NCI-H2227 (cell line): ENCODE measurements around the gene MAP3K20.

ENCODE experiments used
- DNase-seq: peaks from one replicate; lab custom pipeline; 2025; ENCODE audit not compliant: unreplicated experiment; lab: John Stamatoyannopoulos, UW

Gene MAP3K20

DNA sequence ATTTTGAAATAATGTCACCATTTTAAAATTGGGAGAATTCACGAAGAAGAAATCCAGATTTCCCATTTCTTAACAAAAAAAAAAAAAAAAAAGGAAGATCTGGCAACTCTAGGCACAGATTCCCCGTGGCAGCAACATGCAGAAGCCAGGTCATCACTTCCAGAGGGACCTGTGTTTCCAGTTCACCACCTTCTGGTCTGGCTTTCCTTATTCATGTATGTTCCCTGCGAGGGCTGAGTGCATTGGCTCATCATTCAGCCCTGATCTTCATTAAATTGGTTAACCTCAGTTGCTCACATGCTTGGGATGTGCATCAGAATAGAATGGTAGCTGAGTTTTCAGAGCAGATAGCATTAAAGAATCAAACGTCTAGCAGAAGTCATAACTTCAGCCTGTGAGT, 25.0 kb upstream of the MAP3K20 start:
- no peak for DNase-seq

DNA sequence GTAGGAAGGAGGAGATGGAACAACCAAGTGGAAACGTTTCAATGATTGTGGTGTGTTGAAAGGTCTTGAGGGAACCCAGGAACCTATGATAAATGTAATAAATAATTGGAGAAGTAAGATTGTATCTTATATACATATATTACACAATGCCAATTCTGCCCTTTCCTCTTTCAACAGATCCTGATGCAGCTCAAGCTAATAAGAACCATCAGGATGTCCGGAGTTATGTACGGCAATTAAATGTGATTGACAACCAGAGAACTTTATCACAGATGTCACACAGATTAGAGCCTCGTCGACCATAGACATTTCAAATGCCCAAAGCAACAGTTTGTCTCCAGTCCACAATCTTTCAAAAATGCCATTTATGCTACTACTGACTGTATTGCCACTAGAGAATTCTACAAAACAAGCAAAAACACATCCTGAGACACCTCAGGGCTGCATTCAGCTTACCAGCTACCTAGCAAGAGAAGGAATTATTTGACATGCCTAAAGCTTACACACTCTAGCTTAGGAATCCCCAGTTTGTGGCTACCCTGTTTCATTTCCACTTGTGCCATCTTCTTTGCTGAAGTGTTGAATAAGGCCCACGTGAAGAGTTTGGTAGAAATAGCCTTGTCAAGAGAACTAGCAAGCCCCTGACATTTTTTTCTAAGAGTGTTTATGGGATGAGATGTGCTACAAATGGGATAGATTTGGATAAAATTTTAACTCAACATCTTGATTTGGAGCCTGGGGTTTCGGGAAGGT, 24.0 kb upstream of the MAP3K20 start:
- DNase-seq: no peak

DNA sequence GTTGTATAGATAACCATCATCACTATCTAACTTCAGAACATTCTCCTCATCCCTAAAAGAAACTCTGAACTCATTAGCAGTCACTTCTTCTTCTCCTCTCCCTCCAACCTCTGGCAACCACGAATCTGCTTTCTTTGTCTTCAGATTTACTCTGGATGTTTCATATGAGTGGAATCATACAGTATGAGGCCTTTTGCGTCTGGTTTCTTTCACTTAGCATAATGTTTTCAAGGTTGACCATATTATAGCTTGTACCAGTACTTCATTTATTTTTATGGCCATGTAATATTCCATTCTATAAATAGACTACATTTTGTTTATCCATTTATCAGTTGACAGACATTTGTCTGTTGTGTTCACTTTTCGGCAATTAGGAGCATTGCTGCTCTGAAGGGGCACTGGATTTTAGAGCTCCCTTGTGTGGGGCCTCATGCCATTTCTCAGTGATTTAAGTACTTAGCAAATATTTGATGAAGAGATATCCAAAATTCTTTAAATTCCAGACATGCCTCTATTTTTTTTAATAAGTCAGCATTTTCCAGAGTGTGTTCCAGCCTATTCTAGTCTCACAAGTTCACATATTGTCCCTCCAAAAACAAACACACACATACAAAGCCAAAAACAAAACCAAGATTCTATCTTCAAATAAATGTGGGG, 22.5 kb upstream of the MAP3K20 start:
- DNase-seq: no peak

DNA sequence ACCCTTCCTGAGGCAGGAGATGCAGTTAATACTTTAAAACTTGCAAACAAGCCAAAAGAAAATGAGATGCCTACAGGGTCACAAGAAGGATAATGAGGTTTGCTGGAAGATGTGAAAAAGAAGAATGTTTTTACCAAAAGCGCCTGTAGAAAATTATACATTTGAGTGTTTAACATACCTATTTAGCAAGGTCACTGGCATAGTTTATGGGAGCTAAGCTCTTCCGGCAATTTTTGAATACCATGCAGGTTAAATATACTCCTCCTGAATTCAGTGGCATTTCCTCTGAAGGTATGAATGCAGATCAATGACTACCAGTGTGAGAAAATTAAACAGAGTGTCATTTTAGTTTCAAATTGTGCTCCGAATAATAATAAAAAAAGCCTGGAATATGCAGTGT, 21.2 kb upstream of the MAP3K20 start:
- no peak for DNase-seq

DNA sequence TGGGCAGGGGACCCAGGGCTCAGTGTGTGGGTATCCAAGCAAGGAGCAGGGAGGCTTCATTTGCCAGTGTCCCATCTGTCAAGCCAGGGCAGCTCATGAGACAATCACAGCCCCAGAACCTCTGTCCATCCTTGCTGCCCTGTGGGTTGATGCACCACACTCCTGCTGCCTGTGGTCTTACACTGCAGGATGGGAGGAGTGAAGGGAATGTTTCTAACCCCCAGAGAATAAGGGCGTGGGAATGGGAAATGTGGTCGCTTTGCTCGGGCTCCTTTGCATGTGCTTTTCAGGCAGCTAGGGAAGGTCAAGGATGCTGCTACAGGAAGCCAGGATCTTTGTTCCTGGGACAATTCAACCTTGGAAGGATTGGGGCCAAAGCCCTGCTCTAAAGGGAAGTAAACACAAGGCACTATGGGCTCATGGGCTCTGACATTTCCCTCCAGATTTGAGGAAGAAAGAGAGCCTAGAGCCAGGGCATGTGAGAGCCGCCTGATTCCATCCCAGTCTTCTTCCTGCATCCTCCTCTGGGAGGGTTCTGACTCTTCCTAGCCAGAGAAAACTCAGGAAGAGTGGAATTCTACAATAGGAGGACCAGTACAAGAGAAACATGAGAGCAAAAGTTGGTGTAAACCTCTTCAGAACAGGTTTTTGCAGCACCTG, 18.8 kb upstream of the MAP3K20 start:
- no peak for DNase-seq

DNA sequence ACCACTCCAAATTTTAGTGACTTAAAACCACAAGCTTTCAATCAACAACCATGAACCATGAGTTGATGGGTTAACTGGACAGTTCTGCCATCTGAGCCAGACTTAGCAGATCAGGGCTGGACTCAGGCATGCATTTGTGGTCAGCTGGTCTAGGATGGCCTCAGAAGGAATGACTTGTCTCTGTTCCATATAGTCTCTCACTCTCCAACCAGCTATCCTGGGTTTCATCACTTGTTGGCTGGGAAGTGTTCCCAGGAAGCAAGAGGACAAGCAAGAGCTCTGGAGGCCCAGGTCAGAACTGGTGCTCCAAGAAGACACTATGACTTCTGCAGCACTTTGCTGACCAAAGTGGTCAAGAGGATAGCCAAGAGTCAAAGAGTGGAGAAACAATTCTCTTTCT, 17.5 kb upstream of the MAP3K20 start:
- no peak for DNase-seq

DNA sequence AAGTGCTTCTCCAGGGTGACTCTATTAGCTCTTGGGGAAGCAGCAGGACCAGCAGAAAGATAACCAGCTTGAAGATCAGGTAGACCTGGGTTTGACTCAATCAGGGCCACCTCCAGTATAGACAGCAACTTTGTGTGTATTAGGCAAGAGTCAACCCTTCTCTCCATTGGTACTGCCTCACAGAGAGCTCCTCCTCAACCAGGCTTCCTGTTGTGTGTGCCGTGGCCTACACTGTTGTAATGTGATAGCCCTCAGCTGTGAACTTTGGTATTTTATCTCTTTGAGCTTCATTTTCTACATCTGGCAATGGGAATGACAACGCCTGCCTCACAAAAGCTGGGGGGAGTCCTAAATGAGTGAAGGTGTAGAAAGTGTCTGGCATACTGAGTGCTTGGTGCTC, 17.0 kb upstream of the MAP3K20 start:
- DNase-seq: no peak

DNA sequence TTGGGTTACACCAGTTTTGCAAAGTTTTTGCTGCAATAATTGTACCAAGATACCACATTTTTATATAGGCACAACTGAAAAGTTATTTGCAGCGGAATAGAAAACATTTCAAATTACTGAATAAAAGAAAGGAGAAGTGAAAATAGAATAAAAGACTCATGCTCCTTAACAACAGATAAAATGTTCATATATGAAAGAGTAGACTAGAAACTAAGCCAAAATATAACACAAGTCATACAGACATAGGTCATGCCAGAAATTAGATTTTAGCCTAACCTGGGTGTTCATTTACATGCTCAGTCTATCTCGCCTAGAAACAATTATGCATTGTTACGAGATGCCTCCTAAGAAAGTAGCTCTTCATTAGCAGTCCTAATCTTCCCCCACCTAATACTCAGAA, 16.4 kb upstream of the MAP3K20 start:
- no peak for DNase-seq

DNA sequence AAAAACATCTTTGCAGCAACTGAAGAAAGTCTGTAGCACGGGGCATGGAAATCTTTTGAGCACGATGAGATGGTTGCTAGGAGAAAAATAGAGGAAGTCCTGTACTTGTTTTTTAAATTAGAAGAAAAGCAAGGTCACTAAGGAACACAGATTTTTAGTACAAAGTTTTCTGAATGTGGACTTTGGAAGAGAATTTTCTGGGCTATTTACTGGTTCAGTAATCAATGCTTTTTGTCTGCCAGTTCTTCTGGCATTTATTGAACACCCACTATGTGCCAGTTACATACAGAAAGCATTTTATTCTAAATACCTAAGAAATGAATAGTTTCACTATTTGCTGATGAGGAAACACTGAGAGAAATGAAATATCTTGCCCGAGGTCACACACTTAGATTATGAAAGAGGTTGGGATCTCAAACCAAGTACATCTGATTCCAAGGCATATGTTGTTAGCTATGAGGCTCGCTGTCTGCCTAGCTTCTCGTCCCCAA, 15.6 kb upstream of the MAP3K20 start:
- DNase-seq: no peak

DNA sequence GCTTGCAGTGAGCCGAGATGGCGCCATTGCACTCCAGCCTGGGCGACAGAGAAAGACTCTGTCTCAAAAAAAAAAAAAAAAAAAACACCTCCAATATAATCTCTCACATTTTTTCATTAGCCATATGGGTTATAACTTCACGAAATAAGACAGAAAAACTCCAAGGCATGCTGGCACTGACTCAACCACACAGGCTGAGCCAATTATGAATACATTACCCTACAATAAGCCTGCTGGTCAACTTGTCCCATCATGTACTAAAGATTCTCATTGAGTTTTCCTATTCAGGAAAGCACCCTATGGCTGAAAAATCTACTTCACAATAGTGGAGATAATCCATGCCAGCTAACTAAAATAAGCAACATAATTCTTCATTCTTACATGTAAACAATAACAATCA, 12.8 kb upstream of the MAP3K20 start:
- DNase-seq: no peak

DNA sequence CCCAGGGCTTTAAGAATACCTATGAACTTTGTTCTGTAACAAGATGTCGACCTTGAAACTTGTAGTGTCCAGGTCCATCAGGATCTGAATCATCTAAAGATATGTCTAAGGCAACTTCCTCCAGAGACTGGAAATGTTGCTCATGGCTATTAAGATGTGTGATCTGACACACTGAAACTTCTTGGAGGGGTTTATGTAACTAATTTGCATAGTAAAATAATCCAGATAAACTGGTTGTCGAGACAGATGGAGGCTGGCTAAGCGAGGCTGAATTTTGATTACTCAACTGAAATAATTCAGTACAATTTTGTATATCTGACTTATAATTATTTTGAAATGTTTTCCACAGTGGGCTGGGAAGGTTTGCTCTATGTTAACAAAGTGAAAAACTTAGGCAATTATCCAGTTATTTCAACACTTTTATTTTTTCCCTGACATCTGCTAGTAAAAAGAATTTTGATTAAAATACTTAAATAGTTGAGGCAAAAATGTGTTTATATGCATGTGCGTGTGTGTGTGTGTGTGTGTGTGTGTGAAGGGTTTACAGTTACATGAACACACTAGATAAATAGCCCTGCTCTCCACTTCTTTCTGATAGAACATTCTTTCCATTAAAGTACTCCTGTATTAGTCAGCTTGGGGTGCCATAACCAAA, 11.4 kb upstream of the MAP3K20 start:
- DNase-seq: no peak

DNA sequence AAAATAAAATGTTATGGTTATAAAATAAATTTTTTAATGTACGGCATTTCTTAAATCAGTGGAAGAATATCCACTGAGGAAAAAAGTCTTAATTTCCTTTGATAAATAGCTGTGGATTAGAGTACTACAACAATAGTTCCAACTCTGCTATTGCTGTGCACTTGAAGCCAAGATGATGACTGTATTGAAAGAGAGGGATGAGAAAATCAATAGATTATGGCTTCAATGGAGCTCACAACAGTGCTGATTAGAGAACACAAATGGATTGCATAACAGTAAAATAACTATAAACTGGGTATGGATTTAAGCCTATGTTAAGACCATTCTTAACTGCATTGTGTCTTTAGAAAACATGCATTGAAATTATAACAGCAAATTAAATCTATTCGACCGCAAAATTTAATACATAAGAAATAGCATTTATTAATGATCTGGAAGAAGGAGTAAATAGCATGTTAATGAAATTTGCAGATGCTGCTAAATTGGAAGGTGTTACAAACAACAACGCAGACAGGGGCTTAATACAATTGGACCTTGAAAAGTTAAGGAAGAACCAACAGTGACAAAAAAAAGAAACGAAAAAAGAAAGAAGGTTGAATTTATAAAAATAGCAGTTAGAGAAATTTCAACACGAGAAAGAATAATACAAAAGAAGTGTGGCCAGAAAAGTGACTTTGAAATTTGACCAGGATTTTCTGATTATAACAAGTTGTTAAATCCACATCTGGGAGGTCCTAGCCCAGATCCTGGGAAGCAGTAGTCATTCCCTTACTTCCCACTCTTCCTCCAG, 8.6 kb upstream of the MAP3K20 start:
- DNase-seq: no peak

DNA sequence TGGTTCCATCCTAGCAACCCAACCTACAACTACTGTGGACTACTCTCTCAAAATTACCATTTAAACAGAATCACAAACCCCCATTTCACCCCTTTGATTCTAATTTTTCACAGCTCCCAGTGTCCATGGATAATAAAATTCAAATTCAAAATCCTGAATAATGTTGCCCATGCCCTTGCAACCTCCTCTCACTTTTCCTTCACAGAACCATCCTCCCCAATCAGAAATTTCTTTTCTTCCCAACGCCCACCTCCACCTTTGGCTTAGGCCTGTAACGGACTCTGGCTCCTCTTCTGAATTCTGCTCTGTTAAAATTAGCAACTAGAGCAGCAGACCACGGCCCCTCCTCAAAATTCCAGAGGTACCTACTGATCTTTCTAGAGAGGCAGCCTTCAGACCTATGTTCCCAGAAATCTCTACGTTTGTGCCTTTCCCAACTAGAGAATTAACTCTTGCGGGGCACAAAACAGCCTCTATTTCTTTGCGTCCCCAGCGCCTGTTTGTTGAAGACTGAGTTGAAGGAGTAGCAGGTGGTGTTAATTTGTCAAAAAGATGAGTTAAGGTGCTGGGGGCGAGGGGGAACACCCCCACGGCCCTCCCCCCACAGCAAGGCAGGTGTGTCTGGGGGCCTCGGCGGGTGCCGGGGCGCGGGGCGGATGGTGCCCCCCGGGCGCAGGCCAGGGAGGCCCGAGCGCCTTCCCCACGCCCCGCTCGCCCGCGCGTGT, 428 bp upstream of the MAP3K20 start:
- peak; percentile 60 for DNase-seq

DNA sequence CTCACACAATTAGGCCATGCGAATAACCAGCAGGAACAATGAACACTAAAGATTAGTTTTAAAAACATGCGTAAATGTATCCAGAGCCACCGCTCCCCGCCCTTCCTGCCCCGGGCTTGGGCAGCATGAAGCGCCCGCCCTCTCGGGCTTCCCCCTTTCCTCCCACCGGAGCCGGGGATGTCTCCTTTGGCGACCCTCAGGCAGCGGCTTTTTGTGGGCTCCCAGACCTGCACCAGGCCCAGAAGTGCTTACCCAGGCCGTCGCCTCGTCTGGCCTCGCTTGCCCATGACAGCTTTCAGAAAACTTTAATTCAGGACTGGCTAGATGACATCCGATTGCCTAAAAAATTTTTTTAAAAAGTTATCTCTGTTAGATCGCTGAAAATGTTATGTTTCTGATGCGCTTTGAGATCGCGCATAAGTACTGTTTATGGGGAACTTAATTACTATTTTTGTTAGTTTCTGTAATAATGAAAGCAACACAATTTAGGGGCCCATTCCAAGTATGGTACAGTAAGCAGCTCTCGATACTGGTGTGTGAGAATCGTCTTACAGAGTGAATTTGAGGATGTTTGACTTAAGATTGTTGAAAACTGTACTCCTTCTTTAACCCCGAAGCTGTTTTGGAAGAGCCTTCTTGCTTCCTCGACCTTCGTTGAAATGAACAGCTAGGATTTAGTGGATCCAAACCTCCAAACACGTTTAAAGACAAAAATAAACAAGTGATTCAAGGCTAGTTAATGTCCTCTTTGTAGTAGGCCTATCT, 1.1 kb downstream of the MAP3K20 start:
- peak; percentile 32 for DNase-seq

DNA sequence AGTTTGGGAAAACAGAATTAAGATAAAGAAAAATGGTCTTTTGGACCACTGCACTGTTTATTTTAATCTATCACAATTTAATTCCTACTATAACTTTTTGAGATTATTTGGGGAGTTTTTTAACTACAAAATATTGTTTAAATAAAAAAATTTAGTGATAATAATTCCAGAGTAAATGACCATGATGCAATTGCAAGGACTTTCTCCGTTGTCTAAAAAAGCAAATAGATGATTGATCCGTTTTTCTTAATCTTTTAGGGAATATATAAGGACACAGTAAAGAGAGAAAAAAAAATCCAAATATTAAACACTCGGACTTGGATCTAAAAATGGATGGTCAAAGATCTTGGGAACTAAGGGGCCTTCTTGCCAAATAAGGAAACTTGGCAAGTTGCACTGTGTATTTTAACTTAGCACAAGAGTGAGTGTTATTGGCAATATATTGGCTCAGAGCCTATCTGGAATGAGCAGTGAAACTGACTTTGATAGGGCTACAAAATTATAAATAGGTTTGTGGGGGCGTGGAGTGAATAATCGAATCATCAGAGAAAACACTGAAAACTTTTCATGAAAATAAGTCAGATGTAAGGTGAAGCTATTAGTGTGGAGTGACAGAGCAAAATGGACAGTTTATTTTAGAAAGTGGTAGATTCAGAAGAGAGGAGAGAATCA, 2.0 kb downstream of the MAP3K20 start:
- DNase-seq: no peak

DNA sequence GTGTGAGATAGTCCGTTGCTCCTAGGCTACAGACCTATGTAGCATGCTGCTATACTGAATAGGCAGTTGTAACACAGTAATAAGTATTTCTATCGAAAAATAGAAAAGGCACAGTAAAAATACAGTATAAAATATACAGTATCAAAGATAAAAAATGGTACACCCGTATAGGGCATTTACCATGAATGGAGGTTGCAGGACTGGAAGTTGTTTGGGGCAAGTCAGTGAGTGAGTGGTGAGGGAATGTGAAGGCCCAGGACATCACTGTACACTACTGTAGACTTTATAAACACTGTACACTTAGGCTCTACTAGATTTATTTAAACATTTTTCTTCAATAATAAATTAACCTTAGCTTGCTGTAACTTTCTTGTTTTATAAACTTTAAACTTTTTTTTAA, 3.5 kb downstream of the MAP3K20 start:
- no peak for DNase-seq

DNA sequence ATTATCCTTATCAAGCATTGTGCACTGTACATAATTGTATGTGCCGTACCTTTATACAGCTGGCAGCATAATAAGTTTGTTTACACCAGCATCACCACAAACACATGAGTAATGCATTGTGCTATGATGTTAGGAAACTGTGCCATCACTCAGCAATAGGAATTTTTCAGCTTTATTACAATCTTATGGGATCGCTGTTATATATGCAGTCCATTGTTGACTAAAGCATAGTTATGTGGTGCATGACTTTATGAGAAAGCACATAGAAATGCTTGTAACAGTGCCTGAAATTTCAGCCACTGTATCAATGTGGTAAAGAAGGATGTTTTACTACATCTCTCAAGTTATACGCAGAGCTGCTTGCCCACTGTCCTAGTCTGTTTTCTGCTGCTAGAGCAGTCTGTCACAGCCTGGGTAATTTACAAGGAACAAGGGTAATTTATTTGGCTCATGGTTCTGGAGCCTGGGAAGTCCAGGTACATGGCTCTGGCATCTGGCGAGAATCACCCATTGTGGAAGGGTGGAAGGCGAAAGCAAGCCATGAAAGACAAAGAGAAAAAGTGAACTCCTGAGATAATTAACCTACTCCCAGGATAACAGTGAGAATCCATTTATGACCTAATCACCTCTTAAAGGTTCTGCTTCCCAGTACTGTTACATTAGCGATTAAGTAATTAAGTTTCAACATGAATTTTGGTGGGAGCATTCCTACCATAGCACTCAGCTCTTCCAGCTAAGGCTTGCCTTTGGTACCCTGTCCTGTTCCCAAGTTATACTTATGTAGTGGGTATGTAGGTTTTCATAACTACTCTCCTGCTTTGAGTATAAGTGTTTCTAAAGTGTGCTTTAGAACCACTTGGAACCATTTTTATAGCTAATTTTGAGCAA, 4.6 kb downstream of the MAP3K20 start:
- no peak for DNase-seq
